ENCODE measurements around the gene ZNG1F.
A peak's percentile ranks its signal among the peaks of the same experiment; 100 is the strongest.
"Not testable (repeated sequence)": the region's sequence is repeated elsewhere in the genome, so short reads cannot be mapped to it uniquely, and the experiment has no call there.

The ZNG1F gene

DNA sequence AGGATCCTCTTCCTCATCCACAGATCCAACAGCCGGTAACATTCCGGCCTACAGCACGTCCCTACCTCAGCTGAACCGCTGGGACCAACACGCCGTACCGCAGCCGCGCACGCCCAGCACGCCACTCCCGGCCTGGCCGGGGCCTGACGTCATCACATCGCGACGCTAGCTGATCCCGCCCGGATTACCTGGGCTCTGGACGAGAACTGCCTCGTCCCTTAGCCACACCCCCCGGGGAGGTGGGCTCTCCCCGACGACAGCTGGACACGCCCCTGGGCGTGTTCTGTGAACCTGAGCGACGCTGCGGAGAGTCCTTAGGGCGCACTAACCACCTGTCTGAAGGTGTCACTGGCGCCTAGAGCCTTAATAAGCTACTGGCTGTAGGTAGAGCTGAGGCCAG is at the start of gene ZNG1F:
TSS of gene ZNG1F (minus strand) at position 101 of the 400 bp plus-strand sequence. CDS start at position 42, 59 bp downstream.
- not testable (repeated sequence) for H3K4me3 ChIP-seq (ENCODE audit: low read depth, low read length)

DNA sequence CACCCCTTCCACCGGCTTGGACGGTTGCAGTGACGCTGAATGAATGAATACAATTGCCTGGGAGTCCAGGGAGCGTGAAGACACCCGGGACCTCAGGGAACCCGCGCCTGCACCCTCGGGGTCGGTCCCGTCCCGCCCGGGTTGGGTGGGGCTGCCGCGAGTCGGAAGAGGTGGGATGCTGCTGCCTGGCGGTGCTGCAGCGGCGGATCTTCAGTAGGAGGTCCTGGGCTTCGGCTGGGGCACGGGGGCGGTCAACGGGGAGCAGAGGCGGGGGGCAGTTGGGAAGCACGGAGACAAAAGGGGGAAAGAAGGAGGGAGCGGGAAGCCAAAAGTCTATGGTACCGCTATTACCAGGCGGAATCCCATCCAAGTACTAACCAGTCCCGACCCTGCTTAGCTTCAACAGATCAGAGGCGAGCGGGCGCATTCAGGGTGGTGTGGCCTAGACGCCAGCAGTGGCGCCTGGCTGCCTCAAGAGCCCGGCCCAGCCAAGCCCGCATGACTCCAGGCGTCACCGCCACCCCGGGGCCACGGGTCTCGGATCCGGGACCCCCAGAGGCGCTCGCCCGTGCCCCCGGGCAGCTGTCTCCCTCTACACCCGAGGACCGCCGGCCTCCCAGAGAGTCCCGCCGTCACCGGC is 48.1 kb upstream of the ZNG1F start:
- peak overlapping the region; percentile 13 for H3K4me3 ChIP-seq (ENCODE audit: low read depth, low read length)

DNA sequence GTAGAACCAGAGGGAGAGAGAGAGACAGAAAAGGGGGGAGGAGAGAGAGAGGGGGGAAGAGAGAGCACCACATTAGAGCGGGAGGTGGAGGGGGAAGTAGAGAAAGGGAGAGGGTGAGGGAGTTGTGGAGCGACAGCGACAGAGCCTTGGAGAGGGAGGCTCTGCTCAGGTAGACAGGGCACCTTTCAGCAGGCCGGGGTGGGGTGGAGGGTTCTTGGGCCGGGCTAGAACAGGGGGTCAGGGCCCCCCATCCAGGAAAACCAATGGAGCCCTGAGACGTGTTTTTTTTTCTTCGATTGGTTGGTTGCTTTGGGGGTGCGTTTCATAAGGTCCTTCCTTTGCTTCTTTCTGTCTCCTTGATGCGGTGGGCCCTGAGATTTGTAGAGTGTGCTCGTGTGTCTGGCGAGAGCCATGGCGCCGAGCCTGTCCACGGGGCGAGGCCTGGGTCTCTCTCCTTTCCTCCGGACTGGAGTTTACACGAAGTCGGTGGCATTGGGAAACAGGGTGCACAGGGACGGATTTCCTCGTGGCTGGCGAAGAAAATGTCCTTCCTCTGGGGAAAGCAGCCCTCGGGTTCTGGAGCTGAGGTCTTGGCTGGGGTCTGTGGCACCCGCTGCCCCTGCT is 47.5 kb upstream of the ZNG1F start:
- not testable (repeated sequence) for H3K4me3 ChIP-seq (ENCODE audit: low read depth, low read length)

DNA sequence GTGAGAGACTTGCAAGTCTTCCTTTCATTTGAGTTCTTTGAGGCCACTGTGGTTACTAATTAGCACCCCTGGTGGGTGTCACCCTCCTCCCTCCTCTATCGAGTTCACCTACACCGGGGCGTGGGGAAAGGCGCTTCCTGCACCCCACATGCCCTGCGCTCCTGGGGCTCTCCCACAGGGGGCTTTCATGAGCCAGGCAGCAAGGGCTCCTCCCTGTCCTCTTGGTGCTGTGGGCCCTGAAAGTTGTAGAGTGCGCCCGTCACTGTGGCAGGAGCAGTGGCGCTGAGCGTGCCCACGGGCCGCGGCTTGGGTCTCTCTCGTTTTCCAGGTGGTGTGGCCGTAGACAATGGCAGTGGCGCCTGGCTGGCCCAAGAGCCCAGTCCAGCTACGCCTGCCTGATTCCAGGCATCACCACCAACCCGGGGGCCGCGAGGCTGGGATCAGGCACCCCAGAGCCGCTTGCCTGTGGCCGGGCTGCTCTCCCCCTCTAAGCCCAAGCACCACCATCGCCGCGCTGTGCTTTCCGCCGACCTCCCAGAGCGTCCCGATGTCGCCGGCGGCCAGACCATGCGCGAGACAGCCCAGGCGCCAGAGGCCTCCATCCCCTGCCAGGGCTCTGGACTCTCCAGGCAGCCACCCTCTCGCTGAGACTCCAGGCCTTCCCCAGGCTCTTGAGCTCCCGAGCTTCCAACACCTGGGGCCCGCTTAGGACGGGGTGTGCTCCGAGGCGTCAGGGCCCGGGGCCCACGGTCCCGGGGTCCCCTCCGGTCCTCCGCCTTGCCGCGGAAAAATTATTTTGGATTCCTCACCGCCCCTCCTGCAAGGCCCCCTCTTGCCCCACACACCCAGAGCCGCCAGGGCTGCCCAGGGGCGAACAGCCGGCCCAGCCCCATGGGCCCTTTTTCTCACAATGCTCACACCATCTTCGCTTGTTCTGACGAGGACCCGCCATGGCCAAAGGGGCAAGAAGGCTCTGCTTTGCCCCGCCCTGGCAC is 46.0 kb upstream of the ZNG1F start:
- not testable (repeated sequence) for H3K4me3 ChIP-seq (ENCODE audit: low read depth, low read length)

DNA sequence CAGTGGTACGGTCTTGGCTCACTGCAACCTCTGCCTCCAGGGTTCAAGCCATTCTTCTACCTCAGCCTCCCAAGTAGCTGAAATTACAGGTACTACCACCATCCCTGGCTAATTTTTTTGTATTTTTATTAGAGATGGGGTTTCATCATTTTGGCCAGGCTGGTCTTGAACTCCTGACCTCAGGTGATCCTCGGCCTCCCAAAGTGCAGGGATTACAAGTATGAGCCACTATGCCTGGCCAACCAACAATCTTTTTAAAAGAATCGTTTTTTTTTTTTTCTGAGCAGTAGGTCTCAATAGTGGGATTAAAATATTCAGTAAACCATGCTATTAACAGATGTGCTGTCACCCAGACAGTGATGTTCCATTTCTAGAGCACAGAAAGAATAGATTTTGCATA is 45.1 kb upstream of the ZNG1F start:
- not testable (repeated sequence) for H3K4me3 ChIP-seq (ENCODE audit: low read depth, low read length)

DNA sequence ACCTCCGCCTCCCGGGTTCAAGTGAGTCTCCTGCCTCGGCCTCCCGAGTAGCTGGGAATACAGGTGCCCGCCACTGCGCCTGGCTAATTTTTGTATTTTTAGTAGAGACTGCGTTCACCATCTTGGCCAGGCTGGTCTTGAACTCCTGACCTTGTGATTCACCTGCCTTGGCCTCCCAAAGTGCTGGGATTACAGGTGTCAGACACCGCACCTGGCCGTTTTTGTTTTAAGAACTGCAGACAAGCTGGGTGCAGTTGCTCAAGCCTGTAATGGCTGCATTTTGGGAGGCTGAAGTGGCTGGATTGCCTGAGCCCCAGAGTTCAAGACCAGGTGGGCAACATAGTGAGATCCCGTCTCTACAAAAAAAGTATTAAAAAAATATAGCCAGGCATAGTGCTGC is 43.2 kb upstream of the ZNG1F start:
- not testable (repeated sequence) for H3K4me3 ChIP-seq (ENCODE audit: low read depth, low read length)

DNA sequence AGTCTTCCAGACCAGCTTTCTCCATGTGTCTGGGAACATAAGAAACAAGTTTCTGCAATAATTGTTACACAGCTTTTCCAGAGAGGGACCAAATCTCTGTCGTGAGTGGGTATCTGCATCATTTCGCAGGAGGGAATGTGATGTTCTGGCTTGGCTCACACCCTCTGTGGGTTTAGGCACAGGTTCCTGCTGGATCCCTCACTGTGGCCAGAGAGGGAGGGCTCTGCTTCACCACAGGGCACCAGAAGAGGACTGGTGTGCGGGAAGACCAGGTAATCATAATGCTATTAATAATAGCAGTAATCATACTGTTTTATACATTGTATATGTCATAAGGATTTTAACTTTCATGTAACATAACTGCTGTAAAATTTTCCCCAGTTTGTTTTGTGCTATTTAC is 41.3 kb upstream of the ZNG1F start:
- H3K4me3 ChIP-seq (ENCODE audit: low read depth, low read length), result not testable (repeated sequence)

DNA sequence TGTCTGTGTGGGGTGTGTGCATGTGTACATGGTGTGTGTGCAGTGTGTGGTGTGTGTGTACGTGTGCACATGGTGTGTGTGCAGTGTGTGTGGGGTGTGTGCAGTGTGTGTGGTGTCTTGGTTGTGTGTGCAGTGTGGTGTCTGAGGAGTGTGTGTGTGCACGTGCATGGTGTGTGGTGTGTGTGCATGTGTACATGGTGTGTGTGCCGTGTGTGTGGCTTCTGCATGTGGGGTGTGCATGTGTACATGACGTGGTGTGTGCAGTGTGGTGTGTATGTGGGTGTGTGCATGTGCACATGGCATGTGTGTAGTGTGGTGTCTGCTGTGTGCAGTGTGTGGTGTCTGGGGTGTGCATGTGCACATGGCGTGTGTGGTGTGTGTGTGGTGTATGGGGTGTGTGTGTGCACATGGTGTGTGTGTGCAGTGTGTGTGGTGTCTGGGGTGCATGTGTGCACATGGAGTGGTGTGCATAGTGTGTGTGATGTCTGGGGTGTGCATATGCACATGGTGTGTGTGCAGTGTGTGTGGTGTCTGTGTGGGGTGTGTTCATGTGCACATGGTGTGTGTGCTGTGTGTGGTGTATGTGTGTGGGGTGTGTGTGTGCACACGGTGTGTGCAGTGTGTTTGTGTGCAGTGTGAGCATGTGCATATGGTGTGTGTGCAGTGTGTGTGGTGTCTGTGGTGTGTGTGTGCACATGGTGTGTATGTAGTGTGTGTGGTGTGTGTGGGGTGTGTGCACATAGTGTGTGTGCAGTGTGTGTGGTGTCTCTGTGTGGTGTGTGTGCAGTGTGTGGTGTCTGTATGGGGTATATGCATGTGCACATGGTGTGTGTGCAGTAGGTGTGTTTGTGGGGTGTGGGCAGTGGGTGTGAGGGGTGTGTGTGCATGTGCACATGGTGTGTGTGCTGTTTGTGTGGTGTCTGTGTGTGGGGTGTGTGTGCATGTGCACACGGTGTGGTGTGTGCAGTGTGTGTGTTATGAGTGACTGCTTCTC is 40.6 kb upstream of the ZNG1F start:
- no peak overlapping the region for H3K4me3 ChIP-seq (ENCODE audit: low read depth, low read length)

DNA sequence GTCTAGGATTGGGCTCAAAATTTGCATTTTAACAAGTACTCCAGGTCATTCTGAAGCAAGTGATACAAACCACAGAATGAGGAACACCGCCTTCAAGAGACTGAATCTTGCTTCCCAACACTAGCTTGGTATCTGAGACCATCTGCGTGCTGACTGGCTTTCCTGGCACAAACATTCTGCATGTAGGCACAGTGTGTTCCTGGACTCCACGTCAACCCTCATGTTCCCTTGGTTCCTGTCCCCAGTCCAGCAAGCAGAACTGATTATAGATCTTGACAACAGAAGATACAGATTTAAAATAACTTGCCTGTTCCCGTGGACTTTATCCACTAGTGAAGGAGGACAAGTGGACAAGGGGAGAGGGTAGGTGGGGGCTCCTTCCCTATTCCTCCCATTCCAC is 30.7 kb upstream of the ZNG1F start:
- not testable (repeated sequence) for H3K4me3 ChIP-seq (ENCODE audit: low read depth, low read length)

DNA sequence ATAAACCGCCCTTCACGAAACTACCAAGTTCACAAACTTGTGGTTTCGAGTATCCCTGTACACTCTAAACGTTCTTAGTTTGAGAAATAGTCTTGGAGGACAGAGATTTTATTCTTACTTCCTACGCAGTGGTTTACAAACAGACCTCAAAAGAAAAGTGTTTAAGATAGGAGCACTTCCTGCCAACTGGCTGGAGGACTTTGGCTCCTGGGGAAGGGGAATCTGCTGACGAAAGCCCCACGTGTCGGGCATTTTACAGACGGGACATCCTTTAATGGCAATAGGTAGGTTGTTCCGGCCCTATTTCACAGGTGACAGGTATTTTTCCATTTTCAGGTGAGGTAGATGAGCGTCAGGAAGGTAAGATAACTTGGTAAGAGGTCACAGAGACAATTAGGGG is 678 bp downstream of the ZNG1F start:
- not testable (repeated sequence) for H3K4me3 ChIP-seq (ENCODE audit: low read depth, low read length)

DNA sequence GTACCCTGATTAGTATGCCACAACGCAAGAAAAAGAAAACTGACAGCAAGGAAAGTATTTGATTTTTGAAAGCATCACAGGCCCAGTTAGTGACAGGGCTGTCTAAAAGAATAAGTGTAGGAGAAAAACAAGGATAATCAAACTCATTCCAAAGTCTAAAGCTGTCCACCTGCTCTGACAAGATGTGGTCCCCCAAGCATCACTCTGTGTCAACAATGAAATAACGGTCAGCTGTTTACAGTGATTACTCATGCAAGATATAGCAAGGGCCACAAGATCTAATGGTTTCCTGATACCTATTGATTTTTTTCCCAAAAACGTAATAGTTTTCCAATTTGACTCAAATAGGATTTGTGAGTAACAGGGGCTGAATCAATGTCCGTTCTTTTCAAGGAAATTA is 14.1 kb downstream of the ZNG1F start:
- H3K4me3 ChIP-seq (ENCODE audit: low read depth, low read length), result not testable (repeated sequence)

DNA sequence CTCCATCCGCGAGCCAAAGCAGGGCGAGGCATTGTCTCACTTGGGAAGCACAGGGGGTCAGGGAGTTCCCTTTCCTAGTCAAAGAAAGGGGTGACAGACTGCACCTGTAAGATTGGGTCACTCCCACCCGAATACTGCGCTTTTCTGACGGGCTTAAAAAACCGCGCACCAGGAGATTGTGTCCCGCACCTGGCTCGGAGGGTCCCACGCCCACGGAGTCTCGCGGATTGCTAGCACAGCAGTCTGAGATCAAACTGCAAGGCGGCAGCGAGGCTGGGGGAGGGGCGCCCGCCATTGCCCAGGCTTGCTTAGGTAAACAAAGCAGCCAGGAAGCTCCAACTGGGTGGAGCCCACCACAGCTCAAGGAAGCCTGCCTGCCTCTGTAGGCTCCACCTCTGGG is 39.0 kb downstream of the ZNG1F start:
- not testable (repeated sequence) for H3K4me3 ChIP-seq (ENCODE audit: low read depth, low read length)

DNA sequence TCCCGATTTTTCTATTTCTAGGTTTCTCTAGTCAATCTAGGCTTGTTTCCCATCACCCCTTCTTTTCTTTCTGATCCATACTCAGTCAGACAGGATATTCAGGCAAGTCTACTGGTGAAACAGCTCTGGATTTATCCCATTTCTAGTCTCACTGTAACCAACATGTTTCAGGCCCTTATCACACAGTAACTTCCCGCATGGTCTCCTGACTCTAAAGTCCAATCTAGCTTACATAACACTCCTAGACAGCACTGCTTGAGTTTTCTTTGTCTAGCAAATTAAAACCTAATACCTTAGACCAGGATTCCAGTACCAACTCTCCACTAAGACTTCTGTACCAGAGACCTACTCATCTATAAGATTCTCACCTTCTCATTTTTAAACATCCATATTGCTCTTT is 47.2 kb downstream of the ZNG1F start:
- H3K4me3 ChIP-seq (ENCODE audit: low read depth, low read length), result not testable (repeated sequence)

DNA sequence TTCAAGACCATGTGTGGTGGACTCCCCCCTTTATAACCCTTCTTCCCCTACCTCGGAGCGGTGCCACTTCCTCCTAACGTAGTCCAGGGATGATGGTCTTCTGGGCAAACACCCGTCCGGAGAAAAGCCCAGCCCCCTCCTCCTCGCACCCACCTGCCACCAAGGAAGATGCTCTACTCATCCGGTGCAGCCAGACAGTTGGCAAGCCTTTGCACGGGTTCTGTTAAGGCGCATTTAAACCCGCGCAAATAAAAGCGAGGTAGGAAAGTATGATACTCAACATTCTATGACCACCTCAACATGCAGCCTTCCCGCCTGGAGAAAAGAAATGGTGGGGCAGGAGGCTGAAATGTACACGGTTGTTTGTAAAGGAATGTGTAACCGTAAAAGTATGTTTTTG is 60.5 kb downstream of the ZNG1F start, which contains the start of gene FOXD4L6:
TSS of gene FOXD4L6 (minus strand) at position 101 of the 400 bp plus-strand sequence. CDS start 298 bp downstream, outside the sequence.
- H3K4me3 ChIP-seq (ENCODE audit: low read depth, low read length), result not testable (repeated sequence)

DNA sequence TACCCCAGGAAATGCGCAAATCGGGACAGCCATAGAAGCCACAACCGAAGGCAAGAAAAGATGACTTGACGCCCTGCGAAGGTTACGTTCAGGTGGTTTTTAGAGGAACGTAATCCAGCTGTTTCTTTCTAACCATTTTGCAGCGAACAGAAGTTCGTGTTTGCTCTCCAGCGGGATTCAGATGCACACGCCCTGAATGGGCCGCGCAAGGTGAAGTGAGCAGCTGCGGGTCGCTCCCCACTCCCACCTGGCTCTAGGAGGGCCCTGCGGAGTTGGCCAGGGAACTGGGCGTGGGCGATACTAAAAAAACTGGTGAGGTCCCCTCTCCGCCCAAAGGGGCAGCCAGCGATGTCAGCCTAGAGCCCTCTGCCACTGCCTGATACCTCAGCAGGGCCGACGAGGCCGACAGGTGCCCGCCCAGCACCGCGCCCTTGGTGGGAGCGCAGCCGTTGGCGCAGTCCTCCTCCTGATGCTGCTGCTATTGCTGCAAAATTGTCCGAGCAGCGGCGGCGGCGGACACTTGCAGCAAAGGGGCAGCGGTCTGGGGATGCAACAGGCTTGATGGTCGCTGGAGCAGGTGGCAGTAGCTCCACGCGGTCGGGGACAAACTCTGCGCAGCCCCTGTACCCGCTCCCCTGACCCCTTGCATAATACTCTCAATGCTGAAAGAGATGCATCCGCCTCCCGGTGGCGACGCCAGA is 62.2 kb downstream of the ZNG1F start:
- not testable (repeated sequence) for H3K4me3 ChIP-seq (ENCODE audit: low read depth, low read length)

DNA sequence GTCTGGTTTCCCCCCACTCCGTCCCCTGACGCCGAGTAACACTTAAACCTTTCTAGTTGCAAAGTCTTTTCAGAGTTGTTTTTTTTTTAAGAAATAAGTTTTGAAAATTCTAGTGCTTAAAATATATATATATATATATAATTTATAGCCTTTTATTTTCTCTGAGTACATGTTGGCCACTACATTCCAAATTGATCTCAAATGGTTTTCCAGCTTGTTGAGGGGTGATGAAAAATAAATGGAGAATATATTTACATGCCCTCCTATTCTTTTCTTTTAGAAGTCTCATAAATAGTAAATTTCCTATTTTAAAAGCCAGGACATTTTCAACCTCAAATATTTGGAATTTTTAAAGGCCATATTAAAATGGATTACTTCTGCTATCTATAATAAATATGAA is 63.2 kb downstream of the ZNG1F start:
- H3K4me3 ChIP-seq (ENCODE audit: low read depth, low read length), result not testable (repeated sequence)

DNA sequence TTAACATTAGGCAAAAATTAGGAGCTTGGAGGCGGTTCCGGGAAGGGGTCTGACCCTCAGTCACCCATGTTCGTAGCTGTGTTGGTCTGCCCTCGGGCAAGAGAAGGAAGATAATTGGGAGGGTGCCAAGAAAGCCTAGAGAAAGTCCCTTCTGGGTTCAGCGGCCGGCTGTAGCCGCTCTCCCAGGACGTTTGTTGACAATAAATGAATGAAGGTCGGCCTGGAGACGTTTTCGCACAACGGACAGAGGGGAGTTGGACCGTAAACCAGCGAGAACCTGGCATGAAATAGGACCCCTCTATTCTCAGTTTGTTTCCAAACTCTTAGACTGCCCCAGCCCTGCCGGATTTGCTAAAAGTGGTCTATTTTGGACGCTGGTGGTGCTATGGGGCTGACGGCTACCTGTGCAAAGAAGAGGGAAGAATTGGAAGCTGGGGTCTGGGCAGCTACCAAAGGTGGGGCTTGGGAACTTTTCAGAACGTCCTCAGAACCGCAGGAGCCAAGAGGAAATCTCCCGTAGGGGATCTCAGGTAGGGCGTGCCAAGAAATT is 63.9 kb downstream of the ZNG1F start:
- H3K4me3 ChIP-seq (ENCODE audit: low read depth, low read length), result not testable (repeated sequence)

DNA sequence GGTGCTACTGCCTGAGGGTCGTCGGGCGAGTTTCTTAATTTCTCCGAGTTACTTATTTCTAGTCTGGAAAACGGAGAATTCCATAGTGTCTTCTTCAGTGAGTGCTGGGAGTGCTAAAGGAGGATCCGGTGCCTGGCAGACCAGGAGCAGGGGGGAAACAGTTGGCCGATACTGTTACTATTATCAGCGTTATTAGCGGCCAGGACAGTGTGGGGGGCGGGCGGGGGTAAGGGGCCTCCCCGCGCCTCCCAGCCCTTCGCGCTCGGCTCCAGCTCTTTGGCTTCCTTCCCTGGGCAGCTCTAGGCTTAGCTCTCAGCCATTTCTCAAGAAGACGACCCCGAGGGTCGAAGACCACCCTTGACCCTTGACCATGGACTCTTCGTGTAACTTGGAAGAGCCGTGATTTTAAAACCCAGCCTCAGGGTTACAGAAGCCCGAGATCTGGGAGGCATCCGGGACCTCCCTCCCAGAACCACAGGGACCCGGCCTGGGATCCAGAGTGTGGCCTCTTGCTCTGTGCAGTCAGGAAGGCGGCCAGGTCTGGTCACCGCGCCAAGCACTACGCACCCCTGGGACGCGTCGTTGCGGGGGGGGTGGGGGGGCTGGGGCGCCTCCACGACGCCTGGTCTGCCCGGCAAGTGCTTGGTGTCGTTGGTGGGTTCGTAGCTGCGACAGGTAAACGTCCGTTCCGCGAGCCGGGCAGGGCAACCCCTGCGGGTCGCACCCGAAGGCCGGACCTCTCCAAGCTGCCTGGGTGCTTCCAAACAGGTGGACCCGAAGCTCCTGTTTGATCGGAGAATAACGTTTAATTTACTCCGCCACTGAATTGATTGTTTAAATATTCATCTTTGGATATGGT is 64.6 kb downstream of the ZNG1F start:
- not testable (repeated sequence) for H3K4me3 ChIP-seq (ENCODE audit: low read depth, low read length)

DNA sequence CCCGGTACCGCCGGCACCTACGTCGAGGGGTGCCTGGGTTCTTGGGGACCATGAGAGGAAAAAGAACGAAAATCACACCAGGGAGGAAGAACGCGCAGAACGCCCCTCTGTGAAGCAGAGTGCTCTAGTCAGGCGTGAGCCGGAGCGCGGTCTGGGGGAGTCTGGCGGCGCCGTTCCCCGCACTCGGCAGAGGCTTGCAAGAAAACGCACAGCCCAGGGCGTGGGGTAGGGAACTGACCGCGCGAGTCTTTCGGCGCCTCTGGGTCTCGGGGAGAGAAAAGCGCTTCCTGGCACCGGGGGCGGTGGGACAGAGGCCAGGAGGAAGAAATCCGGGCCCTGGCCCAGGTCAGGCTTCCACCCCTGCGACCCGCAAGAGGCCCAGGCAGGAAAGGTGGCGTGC is 65.3 kb downstream of the ZNG1F start:
- H3K4me3 ChIP-seq (ENCODE audit: low read depth, low read length), result not testable (repeated sequence)

Measured in iPS-11a (cell line).